ENCODE results near the gene GLA.

The GLA gene

GRCh38 chrX:101417981-101418841 lies 10.5 kb upstream of the GLA start:
- H3K4me1 ChIP-seq: peaks cover 14% of the 10 kb centered on the region
- no peaks in the 10 kb centered on the region for H3K9me3 ChIP-seq
- TF ChIP-seq Cebpa-rat (IDR thresholded peaks at IDR 0.05): no peak
- peaks cover under 1% of the 10 kb centered on the region for H3K36me3 ChIP-seq
- peak overlapping the region; percentile 72 for H3K4me2 ChIP-seq
- peak overlapping the region; percentile 77 for H3K9ac ChIP-seq
- H3K27me3 ChIP-seq: peaks cover 19% of the 10 kb centered on the region; the same call in 1 of the 2 replicates
- peak overlapping the region; percentile 69 for H3K4me3 ChIP-seq
- H4K20me1 ChIP-seq: no peaks in the 10 kb centered on the region
- peak overlapping the region; percentile 81 for H3K27ac ChIP-seq

GRCh38 chrX:101417190-101417589 lies 9.5 kb upstream of the GLA start:
- no peaks in the 10 kb centered on the region for H3K9me3 ChIP-seq
- TF ChIP-seq Cebpa-rat (IDR thresholded peaks at IDR 0.05): no peak
- no peak overlapping the region for H3K4me2 ChIP-seq
- H3K27ac ChIP-seq: no peak overlapping the region
- no peaks in the 10 kb centered on the region for H4K20me1 ChIP-seq
- peaks cover 11% of the 10 kb centered on the region for H3K36me3 ChIP-seq
- no peak overlapping the region for H3K9ac ChIP-seq
- H3K27me3 ChIP-seq: peaks cover 19% of the 10 kb centered on the region; the same call in 1 of the 2 replicates
- H3K4me1 ChIP-seq: peaks cover 14% of the 10 kb centered on the region
- H3K4me3 ChIP-seq: no peak overlapping the region

- H3K27ac ChIP-seq: no peak overlapping the region
- H3K27me3 ChIP-seq: peaks cover 19% of the 10 kb centered on the region; the same call in 1 of the 2 replicates
- peaks cover 4% of the 10 kb centered on the region; the same call in 1 of the 2 replicates for H4K20me1 ChIP-seq
- H3K9me3 ChIP-seq: no peaks in the 10 kb centered on the region
- no peak overlapping the region for H3K4me2 ChIP-seq
- no peak for TF ChIP-seq Cebpa-rat (IDR thresholded peaks at IDR 0.05)
- H3K4me3 ChIP-seq: no peak overlapping the region
- H3K4me1 ChIP-seq: peaks cover 14% of the 10 kb centered on the region
- peaks cover 16% of the 10 kb centered on the region for H3K36me3 ChIP-seq
- H3K9ac ChIP-seq: no peak overlapping the region
These were observed 9.0 kb upstream of the GLA start for GRCh38 chrX:101416691-101417090.

- Histone ChIP-seq H3K36me3 (peaks cover 16% of the 10 kb centered on the region), H3K4me3 (no peak overlapping the region), H3K4me2 (peak overlapping the region; percentile 67), H3K4me1 (peaks cover 17% of the 10 kb centered on the region), H3K9me3 (no peaks in the 10 kb centered on the region), H4K20me1 (peaks cover 16% of the 10 kb centered on the region), H3K9ac (peak overlapping the region; percentile 57), H3K27me3 (peaks cover 19% of the 10 kb centered on the region; the same call in 1 of the 2 replicates), H3K27ac (peak overlapping the region; percentile 53; the same call in 1 of the 2 replicates)
- TF ChIP-seq Cebpa-rat (IDR thresholded peaks at IDR 0.05): no peak
These were observed 7.7 kb upstream of the GLA start for GRCh38 chrX:101415180-101416145.

GRCh38 chrX:101411984-101412383 lies 4.3 kb upstream of the GLA start:
- Histone ChIP-seq H3K4me2 (no peak overlapping the region), H3K4me1 (peaks cover 27% of the 10 kb centered on the region), H3K36me3 (peaks cover 16% of the 10 kb centered on the region), H3K27ac (no peak overlapping the region), H3K4me3 (no peak overlapping the region), H3K27me3 (peaks cover 1% of the 10 kb centered on the region; the same call in 1 of the 2 replicates), H4K20me1 (peaks cover 24% of the 10 kb centered on the region), H3K9ac (no peak overlapping the region), H3K9me3 (no peaks in the 10 kb centered on the region)
- no peak for TF ChIP-seq Cebpa-rat (IDR thresholded peaks at IDR 0.05)

- Histone ChIP-seq H3K36me3 (peaks cover 16% of the 10 kb centered on the region), H3K4me1 (peaks cover 31% of the 10 kb centered on the region), H3K4me3 (no peak overlapping the region), H3K4me2 (peak overlapping the region; percentile 71), H3K27me3 (no peaks in the 10 kb centered on the region), H3K27ac (no peak overlapping the region), H3K9ac (no peak overlapping the region), H3K9me3 (no peaks in the 10 kb centered on the region), H4K20me1 (peaks cover 24% of the 10 kb centered on the region)
- no peak for TF ChIP-seq Cebpa-rat (IDR thresholded peaks at IDR 0.05)
These were observed 2.7 kb upstream of the GLA start for GRCh38 chrX:101410461-101410860.

GRCh38 chrX:101409043-101409442 lies 1.3 kb upstream of the GLA start:
- Histone ChIP-seq H3K4me3 (peak overlapping the region; percentile 75), H3K27me3 (no peaks in the 10 kb centered on the region), H3K9me3 (no peaks in the 10 kb centered on the region)

GRCh38 chrX:101408532-101408841 lies 762 bp upstream of the GLA start:
- peak overlapping the region; percentile 79 for H3K27ac ChIP-seq
- no peaks in the 10 kb centered on the region for H3K27me3 ChIP-seq
- H3K36me3 ChIP-seq: peaks cover 21% of the 10 kb centered on the region
- H3K9me3 ChIP-seq: no peaks in the 10 kb centered on the region
- H3K4me3 ChIP-seq: peak overlapping the region; percentile 75
- peaks cover 24% of the 10 kb centered on the region for H4K20me1 ChIP-seq
- TF ChIP-seq Cebpa-rat (IDR thresholded peaks at IDR 0.05): no peak
- H3K9ac ChIP-seq: peak overlapping the region; percentile 81
- H3K4me1 ChIP-seq: peaks cover 22% of the 10 kb centered on the region; the same call in 1 of the 2 replicates
- H3K4me2 ChIP-seq: peak overlapping the region; percentile 71

More at GRCh38 chrX:101409043-101409442, 1.3 kb upstream of the GLA start:
- Histone ChIP-seq H3K27ac (peak overlapping the region; percentile 79), H3K36me3 (peaks cover 16% of the 10 kb centered on the region), H4K20me1 (peaks cover 24% of the 10 kb centered on the region), H3K4me1 (peaks cover 22% of the 10 kb centered on the region; the same call in 1 of the 2 replicates), H3K4me2 (peak overlapping the region; percentile 71), H3K9ac (peak overlapping the region; percentile 81)
- TF ChIP-seq Cebpa-rat (IDR thresholded peaks at IDR 0.05): no peak

GRCh38 chrX:101407167-101407747 lies 468 bp downstream of the GLA start:
- Histone ChIP-seq H3K27me3 (no peaks in the 10 kb centered on the region), H3K4me1 (peaks cover 22% of the 10 kb centered on the region; the same call in 1 of the 2 replicates), H3K4me2 (peak overlapping the region; percentile 73), H4K20me1 (peaks cover 24% of the 10 kb centered on the region), H3K9me3 (no peaks in the 10 kb centered on the region), H3K36me3 (peaks cover 23% of the 10 kb centered on the region), H3K27ac (peak overlapping the region; percentile 70), H3K9ac (peak overlapping the region; percentile 81), H3K4me3 (peak overlapping the region; percentile 75)
- TF ChIP-seq Cebpa-rat (IDR thresholded peaks at IDR 0.05): no peak
